Activated naive CD4-positive, alpha-beta T cell treated with anti-CD3 and anti-CD28 coated beads, Interleukin-2, amount 50 U/mL, for 16 hours (primary cell): ENCODE data around the gene DNAI1.
A peak's percentile ranks its signal among the peaks of the same experiment; 100 is the strongest.

Source experiments
- DNase-seq: peaks from one replicate; pipeline ENCODE4 v3.0.0-alpha.2; 2020

DNAI1 gene

GRCh38 chr9:34560599-34561214 lies 102.1 kb downstream of the DNAI1 start:
- no peak for DNase-seq

- DNase-seq, result peak; percentile 26
These were observed 103.6 kb downstream of the DNAI1 start for GRCh38 chr9:34562135-34562745.

GRCh38 chr9:34563262-34563661 lies 104.7 kb downstream of the DNAI1 start:
- no peak for DNase-seq

GRCh38 chr9:34564617-34565016 lies 106.0 kb downstream of the DNAI1 start:
- no peak for DNase-seq

GRCh38 chr9:34565856-34566255 lies 107.3 kb downstream of the DNAI1 start:
- DNase-seq, result no peak

- DNase-seq, result no peak
These were observed 107.7 kb downstream of the DNAI1 start for GRCh38 chr9:34566322-34566721.

GRCh38 chr9:34566972-34567371 lies 108.4 kb downstream of the DNAI1 start:
- no peak for DNase-seq

GRCh38 chr9:34568133-34568532 lies 109.5 kb downstream of the DNAI1 start:
- no peak for DNase-seq

- no peak for DNase-seq
These were observed 110.2 kb downstream of the DNAI1 start for GRCh38 chr9:34568774-34569173.

GRCh38 chr9:34570376-34570775 lies 111.8 kb downstream of the DNAI1 start:
- no peak for DNase-seq
